Thymus (tissue), 11 donors: ENCODE measurements around the gene RSU1. TPM values are rescaled to one million over a fixed set of nuclear protein-coding genes. Genes with fewer than 3 reads are reported as not detected.

ENCODE experiments used
- DNase-seq, 9 donors: peaks; one replicate each; pipeline ENCODE4 v3.0.0-alpha.2; 2013; ENCODE audit warnings: low spot score in 9 of 9, low read depth in 6 of 9, missing footprints in 1 of 9
- H3K27ac ChIP-seq, 2 donors: one replicate each; pipeline ENCODE4 v1.5.1; 2013; ENCODE audit warnings: control low read depth in 1 of 2, low read depth in 1 of 2, low read length in 1 of 2, mild to moderate bottlenecking in 1 of 2, moderate library complexity in 1 of 2
- H3K27me3 ChIP-seq, 2 donors: one replicate each; pipeline ENCODE4 v1.5.1; 2013; ENCODE audit warnings: low read length in 1 of 2; ENCODE audit not compliant: control insufficient read depth in 2 of 2, insufficient read depth in 1 of 2
- H3K36me3 ChIP-seq, 2 donors: one replicate each; pipeline ENCODE4 v1.5.1; 2013; ENCODE audit warnings: low read length in 1 of 2, mild to moderate bottlenecking in 1 of 2, moderate library complexity in 1 of 2; ENCODE audit not compliant: control insufficient read depth in 2 of 2, insufficient read depth in 2 of 2
- H3K4me1 ChIP-seq, 2 donors: one replicate each; pipeline ENCODE4 v1.5.1; 2013; ENCODE audit warnings: low read length in 2 of 2; ENCODE audit not compliant: control insufficient read depth in 2 of 2, insufficient read depth in 2 of 2
- H3K4me3 ChIP-seq, 2 donors: one replicate each; pipeline ENCODE4 v1.5.1; 2013; ENCODE audit warnings: low read length in 2 of 2, control low read depth in 1 of 2, mild to moderate bottlenecking in 1 of 2
- H3K9me3 ChIP-seq, 2 donors: one replicate each; pipeline ENCODE4 v1.5.1; 2013; ENCODE audit warnings: low read length in 1 of 2, mild to moderate bottlenecking in 1 of 2; ENCODE audit not compliant: control insufficient read depth in 2 of 2, insufficient read depth in 1 of 2
- WGBS: extraction: QIAGEN DNeasy Blood & Tissue Kit; methylation state at CpG from one replicate; pipeline ENCODE4 v1.1.7; 2013; 5-methylcytosine and 5-hydroxymethylcytosine counted together
- polyA plus RNA-seq: library from polyadenylated mRNA; stranded (reverse); fragments of 200-250 nt; gene quantifications from one replicate; pipeline ENCODE4 v1.2.3, GENCODE V29; 2013
- total RNA-seq: library from RNA; stranded (reverse); fragments of 120-200 nt; gene quantifications from one replicate; pipeline ENCODE4 v1.2.4, GENCODE V29; 2013
- donor health status: healthy.

The RSU1 gene
- total and polyA plus RNA-seq, 2 donors, result 40.1 to 53.2 TPM

DNA sequence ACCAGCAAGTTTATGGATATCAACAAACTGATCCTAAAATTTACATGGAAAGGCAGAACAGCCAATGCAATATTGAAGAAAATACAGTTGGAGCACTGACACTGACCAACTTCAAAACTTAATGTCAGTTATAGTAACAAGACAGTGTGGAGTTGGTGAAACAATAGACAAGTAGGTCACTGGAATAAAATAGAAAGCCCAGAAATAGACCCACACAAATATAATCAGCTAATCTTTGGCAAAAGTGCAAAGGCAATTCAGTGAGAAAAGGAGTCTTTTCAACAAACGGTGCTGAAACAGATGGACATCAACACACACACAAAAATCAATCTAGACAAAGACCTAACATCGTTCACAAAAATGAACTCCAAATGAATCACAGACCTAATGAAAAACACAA, 13.8 kb downstream of the RSU1 start:
- 96% methylated on average over 2 of the region's 2 CpGs for WGBS

DNA sequence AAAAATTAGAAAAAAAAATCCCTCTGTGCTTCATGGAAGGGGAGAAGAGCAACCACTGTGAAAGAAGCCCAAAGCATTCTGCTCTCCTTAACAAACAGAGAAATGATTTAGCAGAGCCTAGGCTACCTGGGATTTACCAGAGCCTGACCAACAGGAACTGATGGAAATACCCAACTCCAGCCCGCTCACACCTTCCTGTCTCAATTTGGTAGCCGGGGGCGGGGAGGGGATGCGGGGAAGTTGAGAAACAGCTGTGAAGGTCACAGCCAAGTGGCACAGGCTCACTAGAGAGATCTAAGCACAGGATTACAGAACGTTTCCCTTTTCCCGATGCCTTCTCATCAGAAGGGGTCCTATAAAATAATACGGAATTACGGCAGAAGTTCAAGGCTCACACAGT, 17.6 kb downstream of the RSU1 start:
- WGBS, result 95% methylated on average over 8 of the region's 8 CpGs
- DNase-seq, result no peak
- Histone ChIP-seq H3K27ac (no peak overlapping the region), H3K27me3 (no peaks in the 10 kb centered on the region), H3K36me3 (no peaks in the 10 kb centered on the region), H3K4me1 (no peaks in the 10 kb centered on the region), H3K4me3 (no peak overlapping the region), H3K9me3 (no peaks in the 10 kb centered on the region)

More for the DNA sequence above, 13.8 kb downstream of the RSU1 start:
- H3K27me3 ChIP-seq, result no peaks in the 10 kb centered on the region
- H3K4me3 ChIP-seq, result no peak overlapping the region
- no peaks in the 10 kb centered on the region for H3K4me1 ChIP-seq
- no peaks in the 10 kb centered on the region for H3K9me3 ChIP-seq
- no peaks in the 10 kb centered on the region for H3K36me3 ChIP-seq
- H3K27ac ChIP-seq, result no peak overlapping the region
- no peak for DNase-seq

DNA sequence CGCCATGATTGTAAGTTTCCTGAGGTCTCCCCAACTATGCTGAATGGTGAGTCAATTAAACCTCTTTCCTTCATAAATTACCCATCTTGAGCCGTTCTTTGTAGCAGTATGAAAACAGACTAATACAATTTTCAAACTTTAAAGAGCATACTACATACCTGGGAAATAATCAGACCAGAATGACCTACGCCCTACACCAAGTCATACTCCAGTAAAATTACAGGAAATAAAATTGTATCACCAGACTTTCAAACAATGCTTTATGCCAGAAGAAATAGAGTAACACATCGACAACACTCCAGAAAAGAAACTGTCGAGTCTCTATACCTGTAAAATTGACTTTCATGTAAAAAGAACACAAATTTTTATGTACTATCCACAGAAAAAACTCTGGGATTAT, 18.7 kb downstream of the RSU1 start:
- Histone ChIP-seq H3K4me1 (no peaks in the 10 kb centered on the region), H3K4me3 (no peak overlapping the region), H3K36me3 (no peaks in the 10 kb centered on the region), H3K9me3 (no peaks in the 10 kb centered on the region), H3K27ac (no peak overlapping the region), H3K27me3 (no peaks in the 10 kb centered on the region)
- no peak for DNase-seq
- WGBS, result 97% methylated on average over 5 of the region's 5 CpGs

DNA sequence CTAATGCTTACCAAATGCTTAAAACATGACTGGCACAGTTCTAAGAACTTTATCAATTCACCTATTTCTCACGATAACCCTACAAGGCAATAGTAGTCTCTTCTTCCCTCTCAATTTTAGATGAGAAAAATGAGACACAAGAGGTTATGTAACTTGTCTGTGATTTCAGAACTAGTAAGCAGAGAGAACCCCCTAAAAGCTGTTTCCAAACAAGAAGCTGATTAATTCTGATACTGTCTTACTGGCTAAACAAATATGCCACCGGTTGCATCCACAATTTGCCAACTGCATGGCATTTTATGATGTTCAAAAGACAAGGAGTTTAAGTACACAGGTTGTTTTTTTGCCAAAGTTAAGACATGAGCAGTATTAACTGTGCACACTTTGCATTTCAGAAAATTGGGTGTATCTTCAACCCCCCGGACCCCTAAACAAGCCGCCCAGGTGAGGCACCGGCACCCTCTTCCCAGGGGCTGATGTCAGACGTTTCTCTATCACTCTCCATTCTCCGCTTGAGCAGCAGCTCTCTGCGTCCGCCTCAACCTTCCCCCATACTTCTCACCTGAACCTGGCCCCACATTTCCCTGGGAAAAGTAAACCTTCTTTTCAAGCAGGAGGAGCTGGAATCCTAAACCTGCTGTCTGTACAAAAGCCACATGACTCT, 21.7 kb downstream of the RSU1 start:
- H3K27ac ChIP-seq, result no peak overlapping the region
- H3K4me3 ChIP-seq, result no peak overlapping the region
- no peak for DNase-seq
- no peaks in the 10 kb centered on the region for H3K36me3 ChIP-seq
- no peaks in the 10 kb centered on the region for H3K27me3 ChIP-seq
- H3K9me3 ChIP-seq, result no peaks in the 10 kb centered on the region
- no peaks in the 10 kb centered on the region for H3K4me1 ChIP-seq
- WGBS, result 97% methylated on average over 9 of the region's 9 CpGs

GRCh38 chr10:16794005-16794404, 23.2 kb downstream of the RSU1 start:
- Histone ChIP-seq H3K4me1 (no peaks in the 10 kb centered on the region), H3K27me3 (no peaks in the 10 kb centered on the region), H3K9me3 (no peaks in the 10 kb centered on the region), H3K4me3 (no peak overlapping the region), H3K36me3 (no peaks in the 10 kb centered on the region), H3K27ac (no peak overlapping the region)
- no peak for DNase-seq
- 100% methylated on average over 1 of the region's 1 CpG for WGBS

DNA sequence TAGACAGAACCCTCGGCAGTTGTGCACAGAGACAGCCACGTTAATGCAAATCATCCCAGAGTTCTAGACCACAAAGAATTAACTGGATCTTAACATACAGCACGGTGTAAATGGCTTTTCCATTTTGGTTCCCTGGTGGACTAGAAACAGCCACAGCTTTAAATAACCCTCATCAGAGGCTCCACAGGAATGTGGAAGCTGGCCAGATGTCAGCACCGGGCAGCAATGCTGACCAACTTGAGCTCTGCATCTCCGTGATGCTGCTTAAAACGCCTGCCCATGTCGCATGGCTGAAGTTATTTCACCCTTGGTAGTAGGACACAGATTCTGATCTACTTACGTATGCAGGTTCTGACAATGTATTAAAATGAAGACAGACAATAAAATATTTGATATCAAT, 24.5 kb downstream of the RSU1 start:
- WGBS, result 97% methylated on average over 8 of the region's 8 CpGs

DNA sequence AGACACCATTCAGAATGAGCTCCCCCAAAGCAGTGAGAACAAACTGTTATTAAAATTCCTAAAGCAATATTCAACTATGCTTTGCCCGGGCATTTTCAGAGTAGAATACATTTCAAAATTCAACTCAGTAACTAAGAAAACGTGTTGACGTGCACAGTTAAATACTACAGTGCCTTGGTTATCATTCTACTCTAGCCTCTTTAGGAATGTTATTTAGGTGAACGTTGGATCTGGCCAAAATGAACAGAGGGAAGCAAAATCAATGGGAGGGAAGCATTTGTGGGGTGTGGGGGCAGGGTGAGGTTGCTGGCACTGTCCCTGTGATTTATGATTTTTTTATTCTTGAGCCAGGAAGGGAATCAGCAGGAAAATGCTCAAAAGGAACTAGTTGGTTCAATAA, 27.5 kb downstream of the RSU1 start:
- 95% methylated on average over 4 of the region's 4 CpGs for WGBS
- DNase-seq, result no peak
- Histone ChIP-seq H3K27me3 (no peaks in the 10 kb centered on the region), H3K4me1 (no peaks in the 10 kb centered on the region), H3K9me3 (no peaks in the 10 kb centered on the region), H3K36me3 (no peaks in the 10 kb centered on the region), H3K27ac (no peak overlapping the region), H3K4me3 (no peak overlapping the region)

More for the DNA sequence above, 24.5 kb downstream of the RSU1 start:
- Histone ChIP-seq H3K9me3 (no peaks in the 10 kb centered on the region), H3K4me1 (no peaks in the 10 kb centered on the region), H3K27ac (no peak overlapping the region), H3K36me3 (no peaks in the 10 kb centered on the region), H3K4me3 (no peak overlapping the region), H3K27me3 (no peaks in the 10 kb centered on the region)
- DNase-seq, result no peak

- 88% methylated on average over 7 of the region's 7 CpGs for WGBS
- no peak overlapping the region for H3K27ac ChIP-seq
Observed at GRCh38 chr10:16789261-16789660, 28.0 kb downstream of the RSU1 start.

DNA sequence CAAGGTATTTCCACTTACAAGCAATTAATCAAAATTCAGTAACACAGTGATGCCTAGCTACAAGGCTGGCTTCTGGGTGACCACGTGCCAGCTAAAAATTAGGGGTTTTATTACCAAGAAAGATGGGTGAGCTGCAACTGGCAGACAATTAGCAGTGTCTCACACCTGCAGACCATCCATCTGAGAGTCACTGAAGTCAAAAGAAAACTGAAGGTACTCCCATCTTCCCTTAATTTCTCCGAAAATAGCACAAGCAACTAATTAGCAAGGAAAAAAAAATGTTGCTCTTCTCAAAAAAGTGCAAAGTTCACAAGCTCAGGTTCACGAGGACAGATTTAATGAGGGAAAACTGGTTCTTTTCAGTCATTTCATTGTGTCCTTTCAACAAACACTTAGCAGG, 28.4 kb downstream of the RSU1 start:
- H3K27me3 ChIP-seq, result no peaks in the 10 kb centered on the region
- H3K36me3 ChIP-seq, result no peaks in the 10 kb centered on the region
- no peaks in the 10 kb centered on the region for H3K9me3 ChIP-seq
- 97% methylated on average over 3 of the region's 3 CpGs for WGBS
- no peak overlapping the region for H3K27ac ChIP-seq
- no peak for DNase-seq
- no peak overlapping the region for H3K4me3 ChIP-seq
- no peaks in the 10 kb centered on the region for H3K4me1 ChIP-seq

More at GRCh38 chr10:16789261-16789660, 28.0 kb downstream of the RSU1 start:
- no peaks in the 10 kb centered on the region for H3K9me3 ChIP-seq
- DNase-seq, result no peak
- no peaks in the 10 kb centered on the region for H3K36me3 ChIP-seq
- H3K4me3 ChIP-seq, result no peak overlapping the region
- H3K27me3 ChIP-seq, result no peaks in the 10 kb centered on the region
- no peaks in the 10 kb centered on the region for H3K4me1 ChIP-seq
